Measurements from ENCODE around the gene UNC93B1. TPM values are rescaled to one million over a fixed set of nuclear protein-coding genes. Genes with fewer than 3 reads are reported as not detected.

Gene UNC93B1
- total and polyA plus RNA-seq, 2 of the 13 experiments (the other 11 are each of a cell fraction or from before 2014, with no cell fraction given), result 8.8 to 18.9 TPM

DNA sequence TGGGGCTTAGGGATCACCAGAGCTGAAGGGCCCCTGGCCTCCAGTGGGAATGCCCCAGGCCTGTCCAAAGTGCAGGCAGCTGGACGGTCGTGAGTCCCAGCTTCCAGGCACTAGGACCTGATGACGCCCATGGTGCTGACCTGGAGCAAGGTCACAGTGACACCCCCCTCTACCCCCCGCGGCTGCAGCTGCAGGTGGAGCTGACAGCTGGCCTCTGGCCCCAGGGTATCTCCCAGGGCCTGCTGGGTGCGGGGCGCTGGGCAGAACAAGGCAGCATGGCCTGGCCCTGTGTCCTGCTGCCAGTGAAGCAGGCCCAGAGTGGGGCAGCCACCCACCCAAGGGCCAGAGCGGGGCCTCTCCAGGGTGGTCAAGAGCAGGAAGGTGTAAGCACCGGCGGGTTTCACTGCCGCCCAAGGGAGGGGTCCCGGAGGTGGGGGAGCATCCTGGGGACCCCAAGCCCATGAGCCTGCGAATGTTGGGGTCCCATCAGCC is 34.4 kb upstream of the UNC93B1 start (continued):
- TF ChIP-seq ZSCAN29 (CRISPR knock-in tag; conservative IDR thresholded peaks at IDR 0.05) (no peak; the same call in 1 of the 2 replicates), ZNF33B (CRISPR knock-in tag; IDR thresholded peaks at IDR 0.05) (no peak), ZNF558 (CRISPR knock-in tag; IDR thresholded peaks at IDR 0.05; ENCODE audit: borderline replicate concordance) (no peak; the same call in none of the 2 replicates), SP4 (CRISPR knock-in tag; IDR thresholded peaks at IDR 0.05) (peak; percentile 73), AGO1 (IDR thresholded peaks at IDR 0.05; ENCODE audit: low read depth, low read length, poor library complexity, severe bottlenecking) (peak; percentile 92), ZNF616 (CRISPR knock-in tag; IDR thresholded peaks at IDR 0.05; ENCODE audit: low read depth) (no peak; the same call in none of the 2 replicates), JUND (CRISPR knock-in tag; IDR thresholded peaks at IDR 0.05) (peak; percentile 79), SOX6 (IDR thresholded peaks at IDR 0.05) (no peak), SOX6 (CRISPR knock-in tag; IDR thresholded peaks at IDR 0.05) (peak; percentile 92), JUN (CRISPR knock-in tag; IDR thresholded peaks at IDR 0.05) (peak; percentile 65; the same call in 1 of the 2 replicates), NAIF1 (CRISPR knock-in tag; IDR thresholded peaks at IDR 0.05; ENCODE audit: borderline replicate concordance) (no peak), SAP130 (CRISPR knock-in tag; IDR thresholded peaks at IDR 0.05; ENCODE audit: low read depth) (peak; percentile 98), ZSCAN20 (CRISPR knock-in tag; IDR thresholded peaks at IDR 0.05; ENCODE audit: borderline replicate concordance) (no peak; the same call in 1 of the 2 replicates), HCFC1 (IDR thresholded peaks at IDR 0.05; ENCODE audit: low read depth, low read length) (no peak), CHD4 (IDR thresholded peaks at IDR 0.05; ENCODE audit: borderline replicate concordance, low read length) (no peak), ATAD3A (CRISPR knock-in tag; IDR thresholded peaks at IDR 0.05) (no peak), SIN3A (IDR thresholded peaks at IDR 0.05; ENCODE audit: borderline replicate concordance, low read depth, low read length) (peak; percentile 89), ZNF510 (CRISPR knock-in tag; IDR thresholded peaks at IDR 0.05; ENCODE audit: low read depth) (no peak), ZNF615 (CRISPR knock-in tag; IDR thresholded peaks at IDR 0.05; ENCODE audit: borderline replicate concordance) (no peak), ZNF207 (IDR thresholded peaks at IDR 0.05; ENCODE audit: borderline replicate concordance) (no peak)
- TF ChIP-seq, protein P1, sequence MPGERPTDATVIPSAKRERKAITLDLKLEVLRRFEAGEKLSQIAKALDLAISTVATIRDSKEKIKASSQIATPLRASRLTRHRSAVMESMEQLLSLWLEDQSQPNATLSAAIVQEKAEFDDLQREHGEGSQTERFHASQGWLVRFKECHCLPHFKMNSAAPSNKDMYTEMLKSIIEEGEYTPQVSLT (CRISPR knock-in tag; IDR thresholded peaks at IDR 0.05; ENCODE audit: borderline replicate concordance, low read depth), result no peak
- TF ChIP-seq, protein P2, sequence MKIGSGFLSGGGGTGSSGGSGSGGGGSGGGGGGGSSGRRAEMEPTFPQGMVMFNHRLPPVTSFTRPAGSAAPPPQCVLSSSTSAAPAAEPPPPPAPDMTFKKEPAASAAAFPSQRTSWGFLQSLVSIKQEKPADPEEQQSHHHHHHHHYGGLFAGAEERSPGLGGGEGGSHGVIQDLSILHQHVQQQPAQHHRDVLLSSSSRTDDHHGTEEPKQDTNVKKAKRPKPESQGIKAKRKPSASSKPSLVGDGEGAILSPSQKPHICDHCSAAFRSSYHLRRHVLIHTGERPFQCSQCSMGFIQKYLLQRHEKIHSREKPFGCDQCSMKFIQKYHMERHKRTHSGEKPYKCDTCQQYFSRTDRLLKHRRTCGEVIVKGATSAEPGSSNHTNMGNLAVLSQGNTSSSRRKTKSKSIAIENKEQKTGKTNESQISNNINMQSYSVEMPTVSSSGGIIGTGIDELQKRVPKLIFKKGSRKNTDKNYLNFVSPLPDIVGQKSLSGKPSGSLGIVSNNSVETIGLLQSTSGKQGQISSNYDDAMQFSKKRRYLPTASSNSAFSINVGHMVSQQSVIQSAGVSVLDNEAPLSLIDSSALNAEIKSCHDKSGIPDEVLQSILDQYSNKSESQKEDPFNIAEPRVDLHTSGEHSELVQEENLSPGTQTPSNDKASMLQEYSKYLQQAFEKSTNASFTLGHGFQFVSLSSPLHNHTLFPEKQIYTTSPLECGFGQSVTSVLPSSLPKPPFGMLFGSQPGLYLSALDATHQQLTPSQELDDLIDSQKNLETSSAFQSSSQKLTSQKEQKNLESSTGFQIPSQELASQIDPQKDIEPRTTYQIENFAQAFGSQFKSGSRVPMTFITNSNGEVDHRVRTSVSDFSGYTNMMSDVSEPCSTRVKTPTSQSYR (CRISPR knock-in tag; IDR thresholded peaks at IDR 0.05; ENCODE audit: borderline replicate concordance), result peak; percentile 93
- TF ChIP-seq, protein P3, sequence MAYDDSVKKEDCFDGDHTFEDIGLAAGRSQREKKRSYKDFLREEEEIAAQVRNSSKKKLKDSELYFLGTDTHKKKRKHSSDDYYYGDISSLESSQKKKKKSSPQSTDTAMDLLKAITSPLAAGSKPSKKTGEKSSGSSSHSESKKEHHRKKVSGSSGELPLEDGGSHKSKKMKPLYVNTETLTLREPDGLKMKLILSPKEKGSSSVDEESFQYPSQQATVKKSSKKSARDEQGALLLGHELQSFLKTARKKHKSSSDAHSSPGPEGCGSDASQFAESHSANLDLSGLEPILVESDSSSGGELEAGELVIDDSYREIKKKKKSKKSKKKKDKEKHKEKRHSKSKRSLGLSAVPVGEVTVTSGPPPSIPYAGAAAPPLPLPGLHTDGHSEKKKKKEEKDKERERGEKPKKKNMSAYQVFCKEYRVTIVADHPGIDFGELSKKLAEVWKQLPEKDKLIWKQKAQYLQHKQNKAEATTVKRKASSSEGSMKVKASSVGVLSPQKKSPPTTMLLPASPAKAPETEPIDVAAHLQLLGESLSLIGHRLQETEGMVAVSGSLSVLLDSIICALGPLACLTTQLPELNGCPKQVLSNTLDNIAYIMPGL (CRISPR knock-in tag; IDR thresholded peaks at IDR 0.05; ENCODE audit: borderline replicate concordance in 1 of 2, low read depth in 1 of 2), result peak; percentile 50 to 82; a peak in 3 of 4 replicates
- TF ChIP-seq, protein P4, sequence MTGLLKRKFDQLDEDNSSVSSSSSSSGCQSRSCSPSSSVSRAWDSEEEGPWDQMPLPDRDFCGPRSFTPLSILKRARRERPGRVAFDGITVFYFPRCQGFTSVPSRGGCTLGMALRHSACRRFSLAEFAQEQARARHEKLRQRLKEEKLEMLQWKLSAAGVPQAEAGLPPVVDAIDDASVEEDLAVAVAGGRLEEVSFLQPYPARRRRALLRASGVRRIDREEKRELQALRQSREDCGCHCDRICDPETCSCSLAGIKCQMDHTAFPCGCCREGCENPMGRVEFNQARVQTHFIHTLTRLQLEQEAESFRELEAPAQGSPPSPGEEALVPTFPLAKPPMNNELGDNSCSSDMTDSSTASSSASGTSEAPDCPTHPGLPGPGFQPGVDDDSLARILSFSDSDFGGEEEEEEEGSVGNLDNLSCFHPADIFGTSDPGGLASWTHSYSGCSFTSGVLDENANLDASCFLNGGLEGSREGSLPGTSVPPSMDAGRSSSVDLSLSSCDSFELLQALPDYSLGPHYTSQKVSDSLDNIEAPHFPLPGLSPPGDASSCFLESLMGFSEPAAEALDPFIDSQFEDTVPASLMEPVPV (CRISPR knock-in tag; IDR thresholded peaks at IDR 0.05), result no peak; the same call in 1 of the 2 replicates
